HG02981 (cell line): ENCODE results near the gene AXL.
"Not testable (repeated sequence)": the region's sequence is repeated elsewhere in the genome, so short reads cannot be mapped to it uniquely, and the experiment has no call there.

Experiments used
- ATAC-seq: cut with Tn5 transposase; IDR thresholded peaks from one replicate; pipeline ENCODE4 v1.9.1; 2021; ENCODE audit warnings: mild to moderate bottlenecking, moderate library complexity; ENCODE audit not compliant: unreplicated experiment

The AXL gene

DNA sequence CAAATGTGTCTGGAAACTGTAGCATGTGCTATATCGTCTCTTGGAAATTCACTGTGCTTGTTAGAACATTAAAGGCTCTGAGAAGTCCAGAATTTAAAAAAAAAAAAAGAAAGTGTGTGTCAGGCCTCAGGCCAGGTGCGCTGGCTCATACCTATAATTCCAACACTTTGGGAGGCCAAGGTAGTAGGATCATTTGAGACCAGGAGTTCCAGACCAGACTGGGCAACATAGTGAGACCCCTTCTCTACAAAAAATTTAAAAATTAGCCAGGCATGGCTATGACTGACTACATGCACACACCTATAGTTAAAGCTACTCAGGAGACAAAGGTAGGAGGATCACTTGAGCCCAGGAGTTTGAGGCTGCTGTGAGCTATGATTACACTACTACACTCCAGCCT is 50.0 kb downstream of the AXL start:
- no peak for ATAC-seq

DNA sequence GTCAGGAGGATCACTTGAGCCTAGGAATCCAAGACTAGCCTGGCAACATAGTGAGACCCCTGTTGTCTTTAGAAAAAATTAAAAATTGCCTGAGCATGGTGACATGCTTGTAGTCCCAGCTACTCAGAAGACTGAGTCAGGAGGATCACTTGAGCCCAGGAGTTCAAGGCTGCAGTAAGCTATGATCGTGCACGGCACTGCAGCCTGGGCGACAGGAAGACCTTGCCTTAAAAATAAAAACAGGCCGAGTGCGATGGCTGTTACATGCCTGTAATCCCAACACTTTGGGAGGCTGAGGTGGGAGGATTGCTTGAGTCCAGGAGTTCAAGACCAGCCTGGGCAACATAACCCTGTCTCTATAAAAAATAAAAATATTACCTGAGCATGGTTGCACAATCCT is 50.5 kb downstream of the AXL start:
- no peak for ATAC-seq

DNA sequence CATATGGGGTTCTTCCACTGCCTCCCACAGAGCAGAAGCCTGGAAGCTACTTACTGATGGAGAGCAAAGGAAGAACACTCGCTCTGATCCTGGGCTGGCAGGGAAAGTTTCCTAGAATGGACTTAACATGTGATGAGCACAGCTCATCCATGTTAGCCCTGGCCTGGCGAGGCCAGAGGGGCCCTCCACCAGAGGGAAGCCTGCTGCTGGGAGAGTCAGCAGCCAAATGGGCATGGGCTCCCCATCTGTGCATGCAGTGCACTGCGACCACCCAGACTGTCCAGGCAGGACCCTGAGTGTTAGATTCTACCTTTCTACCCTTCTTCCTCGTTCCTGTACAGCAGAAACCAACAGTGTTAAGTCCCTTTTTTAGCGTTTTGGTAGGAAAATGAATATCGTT is 54.1 kb downstream of the AXL start:
- ATAC-seq: no peak

DNA sequence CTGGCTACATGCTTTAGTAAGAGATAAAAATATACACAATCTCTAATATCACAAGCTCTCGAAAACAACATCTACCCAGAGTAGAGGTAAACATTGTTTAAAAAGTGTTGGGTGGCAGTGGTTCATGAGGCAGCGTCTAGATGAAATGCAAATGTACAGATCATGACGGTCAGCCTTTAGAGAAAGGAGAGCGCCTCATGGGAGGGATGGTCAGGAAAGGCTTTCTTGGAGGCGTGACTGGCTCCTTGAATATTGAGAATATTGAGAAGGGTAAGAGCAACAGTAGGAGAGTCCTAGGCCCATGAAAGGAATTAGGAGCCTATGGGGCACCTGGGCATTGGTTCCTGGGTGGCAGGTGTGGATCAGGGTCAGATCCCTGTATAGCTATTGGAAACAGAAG is 55.8 kb downstream of the AXL start:
- no peak for ATAC-seq

DNA sequence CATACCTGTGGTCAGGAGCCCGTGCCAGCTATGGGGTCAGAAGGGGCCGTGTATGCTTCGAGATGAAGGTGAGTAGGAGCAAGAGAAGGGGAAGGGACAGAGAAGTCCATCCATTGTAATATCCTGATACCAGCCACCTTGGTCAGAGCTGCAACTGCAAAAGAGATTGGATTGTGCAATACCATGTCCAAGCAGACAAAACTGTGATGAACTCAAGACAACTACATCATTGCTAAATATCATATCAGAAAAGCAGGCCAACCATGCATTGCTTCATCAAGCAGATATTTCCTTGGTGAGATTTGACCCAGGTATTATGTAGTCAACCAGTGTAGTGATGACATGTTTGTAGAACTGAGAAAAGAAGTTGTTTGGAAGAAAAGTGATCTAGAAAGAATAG is 57.2 kb downstream of the AXL start:
- no peak for ATAC-seq

DNA sequence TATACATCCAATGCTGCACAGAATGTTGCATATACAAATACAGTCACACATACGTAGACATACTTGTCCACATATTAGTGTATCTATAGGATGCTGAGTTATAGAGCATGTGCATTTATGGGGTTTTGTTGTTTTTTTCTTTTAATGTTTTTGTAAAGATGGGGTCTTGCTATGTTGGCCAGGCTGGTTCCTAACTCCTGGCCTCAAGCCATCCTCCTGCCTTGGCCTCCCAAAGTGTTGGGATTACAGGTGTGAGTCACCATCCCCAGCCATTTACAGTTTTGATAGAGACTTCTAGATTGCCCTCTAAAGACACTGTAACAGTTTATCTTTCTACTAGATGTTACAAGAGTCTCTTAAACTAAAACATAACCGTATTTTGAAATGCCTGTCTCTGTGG is 59.5 kb downstream of the AXL start:
- no peak for ATAC-seq

DNA sequence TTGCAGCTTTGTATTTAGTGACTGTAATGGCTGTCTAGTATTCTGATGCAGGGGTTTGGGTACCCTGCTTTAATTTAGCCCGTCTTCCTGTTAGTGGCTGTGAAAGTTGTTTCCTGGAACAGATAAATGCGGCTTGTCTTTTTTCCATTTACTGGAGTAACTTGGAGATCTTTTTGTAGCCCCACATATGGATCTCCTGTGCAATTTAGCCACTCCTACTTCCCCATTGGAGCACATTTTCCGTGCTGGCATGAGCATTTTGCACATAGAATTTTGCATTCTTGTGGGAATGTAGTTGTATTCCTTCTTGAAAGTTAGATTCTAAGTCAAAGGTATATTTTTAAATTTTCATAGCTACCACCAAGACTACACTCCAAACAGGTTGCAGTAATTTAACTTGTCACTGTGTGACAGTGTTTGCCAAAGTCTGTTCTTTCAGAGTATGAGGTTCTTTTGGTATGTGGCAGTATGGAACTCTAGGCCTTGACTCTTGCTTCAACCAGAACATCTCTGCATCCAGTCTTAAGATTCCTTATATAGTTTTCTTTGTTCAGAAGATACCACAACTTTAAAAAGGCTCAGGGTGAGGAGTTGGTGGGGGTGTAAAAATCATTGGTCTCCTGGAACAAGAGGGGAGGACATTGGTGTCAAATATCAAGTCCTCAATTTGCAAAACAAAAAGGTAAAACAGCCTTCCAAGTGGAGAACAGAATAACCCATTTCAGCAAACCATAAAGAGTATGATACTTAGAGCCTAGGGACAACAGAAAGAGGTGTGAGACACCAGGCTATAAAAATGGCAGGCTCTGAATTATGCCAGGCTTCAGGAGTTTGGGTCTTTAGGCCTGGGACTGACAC is 69.9 kb downstream of the AXL start:
- ATAC-seq: no peak

DNA sequence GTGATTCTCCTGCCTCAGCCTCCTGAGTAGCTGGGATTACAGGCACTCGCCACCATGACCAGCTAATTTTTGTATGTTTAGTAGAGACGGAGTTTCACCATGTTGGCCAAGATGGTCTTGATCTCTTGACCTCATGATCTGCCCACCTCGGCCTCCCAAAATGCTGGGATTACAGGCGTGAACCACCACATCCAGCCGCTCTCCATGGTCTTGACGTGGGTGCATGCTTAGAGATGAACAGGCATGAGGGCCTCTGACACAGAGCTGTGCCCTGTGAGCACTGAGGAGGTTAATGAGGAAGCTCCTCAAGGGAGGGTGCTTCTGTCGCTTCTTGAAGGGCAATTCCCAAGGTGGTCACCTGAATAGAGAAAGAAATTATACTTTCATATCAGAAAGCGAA is 70.8 kb downstream of the AXL start:
- ATAC-seq: not testable (repeated sequence)

DNA sequence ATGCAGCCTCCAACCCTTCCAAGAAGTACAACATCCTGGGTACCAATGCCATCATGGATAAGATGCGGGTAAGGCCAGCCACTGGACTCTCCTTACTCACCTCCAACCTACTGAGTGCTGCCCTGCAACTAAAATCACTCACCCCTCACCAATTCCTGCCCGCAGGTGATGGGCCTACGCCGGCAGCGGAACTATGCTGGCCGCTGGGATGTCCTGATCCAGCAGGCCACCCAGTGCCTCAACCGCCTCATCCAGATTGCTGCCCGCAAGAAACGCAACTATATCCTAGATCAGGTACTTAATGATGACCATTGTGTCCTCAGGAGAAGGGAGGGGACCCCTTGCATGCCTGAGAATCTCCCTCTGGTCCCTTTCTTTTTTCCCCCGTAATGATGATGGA is 75.4 kb downstream of the AXL start:
- ATAC-seq: no peak

DNA sequence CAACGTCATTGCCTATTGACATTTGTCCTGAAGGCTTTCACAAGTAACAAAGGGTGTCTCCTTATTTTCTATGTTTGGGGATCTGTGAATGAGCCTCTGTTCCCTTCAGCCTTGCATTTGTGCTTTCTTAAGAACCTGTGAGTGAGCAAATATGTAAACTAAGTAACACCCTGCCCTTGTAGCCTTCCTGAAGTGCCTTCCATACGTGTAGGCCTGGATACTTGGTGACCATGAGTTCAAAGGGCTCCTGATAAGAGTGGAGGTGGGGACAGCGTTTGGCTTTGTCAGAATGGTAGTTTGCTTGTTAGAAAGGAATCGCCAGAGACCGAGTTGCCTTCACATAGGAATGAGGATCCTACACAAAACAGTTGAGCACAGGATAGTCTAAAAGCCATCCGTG is 76.5 kb downstream of the AXL start:
- ATAC-seq: no peak

DNA sequence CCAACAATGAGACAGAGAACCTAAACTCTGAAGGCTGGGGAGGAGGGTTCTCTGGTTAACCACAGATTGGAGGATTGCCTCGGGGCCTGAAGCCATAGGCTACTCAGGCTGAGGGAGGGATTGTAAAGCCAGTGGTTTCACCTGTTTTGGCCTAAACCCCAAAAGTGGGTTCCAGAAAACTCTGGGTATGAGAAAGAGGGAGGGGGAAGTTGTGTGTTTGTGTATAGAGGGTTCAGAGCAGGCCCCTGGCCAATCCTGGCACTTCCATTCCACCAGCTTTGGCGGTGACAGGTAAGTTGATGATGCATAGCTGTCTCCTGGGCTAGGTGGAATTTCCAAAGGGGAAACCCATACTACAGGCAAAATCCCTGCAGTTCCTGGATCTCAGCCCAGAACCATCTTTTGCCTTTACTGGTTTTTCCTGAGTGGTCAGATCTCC is 77.4 kb downstream of the AXL start:
- no peak for ATAC-seq

DNA sequence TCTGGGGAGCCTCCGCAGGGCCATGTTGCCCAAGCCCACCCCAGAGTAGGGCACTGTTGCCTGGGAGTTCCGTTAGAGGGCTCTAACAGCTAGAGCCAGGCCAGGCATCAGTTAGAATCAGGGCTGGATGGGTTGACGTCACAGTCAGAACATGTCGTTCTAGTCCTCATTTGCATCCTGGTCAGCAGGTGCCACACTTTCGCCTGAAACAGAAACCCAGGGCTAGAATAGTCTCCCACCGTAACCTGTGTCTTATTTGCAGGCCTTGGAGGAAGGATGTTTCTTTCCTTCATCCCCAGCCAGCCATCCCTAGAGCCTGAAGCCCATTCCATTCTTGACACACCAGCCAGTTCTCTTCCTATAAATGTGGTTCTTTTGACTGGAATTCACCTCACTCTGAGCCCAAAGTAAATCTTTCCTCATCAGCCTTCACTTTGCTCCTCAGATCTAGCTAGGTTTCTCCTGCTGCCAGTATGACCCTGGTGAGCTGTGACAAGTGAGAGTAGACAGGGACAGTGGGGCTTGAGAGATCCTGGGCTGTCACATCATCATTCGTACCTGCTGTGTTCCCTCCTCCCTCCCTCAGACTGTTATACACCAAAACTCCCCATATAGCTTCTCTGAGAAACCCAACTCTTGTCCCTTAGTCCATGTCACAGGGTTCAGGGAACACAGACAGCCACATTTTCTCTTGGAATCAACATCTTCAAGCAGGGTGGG is 78.8 kb downstream of the AXL start:
- peak; percentile 73 for ATAC-seq

DNA sequence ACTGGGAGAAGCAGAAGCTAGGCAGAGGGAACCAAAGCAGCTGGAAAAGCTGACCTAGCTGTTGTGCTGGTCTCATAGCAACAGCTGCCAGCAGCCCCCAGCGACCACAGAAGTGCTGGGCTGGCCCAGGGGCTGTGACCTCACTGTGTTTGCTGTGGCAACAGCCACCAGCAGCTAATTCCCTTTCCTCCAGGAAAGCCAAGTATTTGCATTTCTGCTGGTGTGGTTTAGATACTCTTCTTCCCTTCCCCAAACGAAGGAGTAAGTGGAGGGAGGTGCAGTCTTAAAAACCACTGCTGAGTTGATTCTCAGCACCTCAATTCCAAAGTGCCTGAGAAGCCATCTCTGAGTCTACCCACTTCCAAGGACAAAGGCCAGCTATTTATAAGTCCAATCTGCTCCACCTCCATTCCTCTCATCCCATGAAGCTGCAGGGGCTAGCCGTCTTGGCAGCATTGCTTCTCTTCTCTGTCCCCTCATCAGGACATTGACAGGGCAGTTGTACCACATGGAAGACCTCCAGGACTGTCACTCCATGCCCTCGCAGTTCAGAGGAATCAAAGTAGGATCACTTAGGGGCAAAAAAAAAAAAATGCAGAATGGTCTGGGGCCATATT is 79.4 kb downstream of the AXL start:
- peak; percentile 25 for ATAC-seq

DNA sequence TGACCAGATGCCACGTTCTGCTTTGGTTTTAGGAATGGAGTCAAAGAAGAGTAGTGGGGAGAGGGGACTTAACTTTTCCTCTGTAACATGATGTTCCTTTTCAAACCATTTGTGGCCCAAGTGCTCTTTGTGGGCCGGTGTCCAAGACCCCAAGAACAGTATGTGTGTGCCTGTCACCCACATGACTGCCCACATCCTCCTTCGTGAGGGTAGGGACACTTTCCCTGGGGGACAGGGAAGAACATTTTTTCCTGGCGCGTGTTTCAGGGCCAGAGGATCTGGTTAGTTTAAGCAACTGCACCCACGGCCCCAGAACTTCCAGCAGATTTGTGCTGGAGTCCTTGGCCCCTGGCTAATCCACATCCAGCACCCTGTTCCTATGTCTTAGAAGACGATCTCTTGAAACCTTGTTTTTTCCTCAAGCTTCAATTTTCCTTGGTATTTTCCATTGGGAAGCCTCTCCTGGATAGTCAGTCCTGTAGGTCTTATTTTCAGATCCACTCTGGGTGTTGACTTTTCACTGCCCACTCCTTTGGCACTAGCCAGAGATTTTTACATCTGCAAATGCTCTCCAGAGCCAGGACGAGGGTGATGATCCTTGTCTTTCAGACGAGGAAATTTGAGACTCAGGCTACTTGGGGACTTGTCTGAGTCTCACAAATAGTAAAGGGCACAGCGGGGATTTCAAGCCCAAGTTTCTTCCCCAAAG is 80.2 kb downstream of the AXL start:
- ATAC-seq: no peak

DNA sequence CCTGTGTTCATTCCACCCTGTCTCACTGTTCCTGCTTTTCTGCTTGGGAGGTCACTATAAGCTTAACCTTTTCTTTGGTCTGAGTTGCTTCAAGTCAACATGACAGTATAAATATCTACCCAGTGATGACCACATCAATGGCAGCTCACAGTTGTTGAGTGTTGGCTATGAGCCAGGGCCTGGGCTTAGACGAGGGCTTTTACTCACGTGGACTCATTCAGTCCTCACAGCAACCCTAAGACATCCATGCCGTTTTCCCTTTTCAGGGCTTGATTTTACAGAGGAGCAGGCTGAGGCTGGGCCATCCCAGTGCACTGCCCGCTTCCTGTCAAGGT is 80.7 kb downstream of the AXL start:
- no peak for ATAC-seq

DNA sequence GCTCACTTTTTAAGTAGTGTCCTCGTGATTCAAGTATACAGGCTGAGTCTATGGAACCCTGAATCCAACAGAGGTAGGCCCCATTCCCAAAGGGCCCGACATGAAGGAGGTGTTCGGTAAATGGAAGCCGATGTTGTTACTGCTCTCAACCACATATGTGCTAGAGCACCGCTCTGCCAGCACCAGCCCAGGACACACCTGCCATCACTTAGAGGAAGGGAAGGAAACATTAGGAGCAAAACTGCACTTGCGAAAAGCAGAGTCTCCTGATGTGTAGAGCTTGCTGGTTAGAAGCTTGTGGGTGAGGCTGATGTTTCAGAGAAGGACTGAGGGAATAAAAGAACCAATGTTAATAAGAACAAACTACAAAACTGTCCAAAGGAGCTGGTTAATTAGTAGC is 81.5 kb downstream of the AXL start:
- ATAC-seq: no peak

DNA sequence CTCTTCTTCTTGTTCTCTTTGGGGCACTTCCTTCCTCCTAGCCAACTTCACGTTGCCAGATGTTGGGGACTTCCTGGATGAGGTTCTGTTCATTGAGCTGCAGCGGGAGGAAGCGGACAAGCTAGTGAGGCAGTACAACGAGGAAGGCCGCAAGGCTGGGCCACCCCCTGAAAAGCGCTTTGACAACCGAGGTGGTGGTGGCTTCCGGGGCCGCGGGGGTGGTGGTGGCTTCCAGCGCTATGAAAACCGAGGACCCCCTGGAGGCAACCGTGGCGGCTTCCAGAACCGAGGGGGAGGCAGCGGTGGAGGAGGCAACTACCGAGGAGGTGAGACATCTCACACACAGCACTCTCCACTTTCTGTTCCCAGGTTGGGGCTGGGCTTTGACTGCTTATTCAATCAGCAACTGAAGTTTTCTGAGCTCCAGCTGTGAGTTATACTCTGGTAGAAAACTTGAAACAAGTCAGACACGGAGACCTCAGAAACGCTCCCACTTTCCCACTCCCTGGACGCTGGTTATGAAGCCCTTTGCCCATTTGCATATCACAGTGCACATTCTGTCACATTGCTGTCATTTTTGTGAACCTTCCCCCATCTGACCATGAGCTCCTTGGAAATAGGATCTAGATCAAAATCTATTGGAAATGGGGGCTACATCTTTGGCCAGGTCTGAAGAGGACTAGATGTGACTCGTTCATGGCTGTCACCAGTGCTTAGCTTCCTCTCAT is 83.8 kb downstream of the AXL start:
- ATAC-seq: no peak

DNA sequence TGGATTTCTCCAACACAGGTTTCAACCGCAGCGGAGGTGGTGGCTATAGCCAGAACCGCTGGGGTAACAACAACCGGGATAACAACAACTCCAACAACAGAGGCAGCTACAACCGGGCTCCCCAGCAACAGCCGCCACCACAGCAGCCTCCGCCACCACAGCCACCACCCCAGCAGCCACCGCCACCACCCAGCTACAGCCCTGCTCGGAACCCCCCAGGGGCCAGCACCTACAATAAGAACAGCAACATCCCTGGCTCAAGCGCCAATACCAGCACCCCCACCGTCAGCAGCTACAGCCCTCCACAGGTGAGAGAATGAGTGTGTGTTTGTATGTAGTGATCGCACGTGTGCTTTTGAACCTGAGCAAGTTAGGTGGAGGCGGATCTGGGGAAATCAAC is 84.9 kb downstream of the AXL start:
- ATAC-seq: no peak

DNA sequence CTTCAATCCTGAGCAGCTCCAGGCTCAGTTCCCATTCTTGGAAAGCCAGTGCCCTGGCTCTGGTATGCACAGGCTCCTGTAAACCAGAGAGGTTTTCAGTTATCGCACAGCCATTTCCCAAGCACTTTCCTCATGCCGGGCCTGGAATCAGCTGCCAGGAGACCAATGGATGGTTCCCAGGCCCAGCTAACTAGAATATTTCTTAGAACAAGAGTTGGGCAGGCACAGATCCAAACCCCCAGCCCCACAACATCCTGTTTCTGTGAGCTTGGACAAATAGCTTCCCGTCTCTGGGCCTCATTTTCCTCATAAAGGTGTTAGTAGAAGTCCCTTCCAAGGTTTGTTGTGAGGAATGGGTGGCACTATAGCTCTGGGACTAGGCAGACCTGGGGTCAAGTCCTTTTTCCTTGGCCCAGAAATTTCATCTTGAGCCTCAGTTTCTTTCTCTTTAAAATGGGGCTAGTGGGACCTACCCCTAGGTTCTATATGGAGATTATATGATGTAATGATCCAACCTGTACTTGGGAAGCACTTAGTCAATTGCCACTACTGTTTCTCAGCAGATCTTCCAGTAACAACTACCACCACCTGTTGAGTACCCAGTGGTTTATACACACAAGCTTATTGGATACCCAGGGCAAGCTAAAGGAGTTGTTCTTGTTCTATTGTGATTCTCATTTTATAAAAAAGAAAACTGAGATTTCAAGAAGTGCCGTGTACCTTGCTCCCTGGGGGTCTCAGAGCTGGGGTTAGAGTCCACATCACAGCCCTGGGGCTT is 85.9 kb downstream of the AXL start:
- no peak for ATAC-seq
